Liver (tissue), 9 donors: ENCODE measurements around the gene NNT. TPM values are rescaled to one million over a fixed set of nuclear protein-coding genes. Genes with fewer than 3 reads are reported as not detected.
"Not testable (repeated sequence)": the region's sequence is repeated elsewhere in the genome, so short reads cannot be mapped to it uniquely, and the experiment has no call there.

Experiments used
- DNase-seq: peaks from one replicate; pipeline ENCODE4 v3.0.0-alpha.2; 2017; ENCODE audit warnings: low spot score
- H3K27ac ChIP-seq, 2 donors: one replicate each; pipeline ENCODE4 v1.7.0; 2013; ENCODE audit warnings: inconsistent platforms in 2 of 2, low read length in 2 of 2, control low read depth in 1 of 2, low read depth in 1 of 2, mild to moderate bottlenecking in 1 of 2
- H3K27me3 ChIP-seq, 4 donors: one replicate each; pipeline versions ENCODE4 v1.6.1 to v1.7.0; 2013; ENCODE audit warnings: low read length in 3 of 4, inconsistent platforms in 1 of 4, mild to moderate bottlenecking in 1 of 4, moderate library complexity in 1 of 4; ENCODE audit not compliant: control insufficient read depth in 4 of 4, insufficient read depth in 4 of 4
- H3K36me3 ChIP-seq, 4 donors: one replicate each; pipeline versions ENCODE4 v1.6.1 to v1.7.0; 2013; ENCODE audit warnings: low read length in 3 of 4, mild to moderate bottlenecking in 3 of 4, low read depth in 1 of 4, moderate library complexity in 1 of 4; ENCODE audit not compliant: control insufficient read depth in 4 of 4, insufficient read depth in 3 of 4
- H3K4me1 ChIP-seq, 4 donors: one replicate each; pipeline versions ENCODE4 v1.6.1 to v1.7.0; 2013; ENCODE audit warnings: low read length in 3 of 4, mild to moderate bottlenecking in 3 of 4, moderate library complexity in 1 of 4; ENCODE audit not compliant: control insufficient read depth in 4 of 4, insufficient read depth in 4 of 4
- H3K4me3 ChIP-seq, 3 donors: one replicate each; pipeline versions ENCODE4 v1.6.1 to v1.7.0; 2013; ENCODE audit warnings: low read length in 3 of 3, control low read depth in 1 of 3, low read depth in 1 of 3, mild to moderate bottlenecking in 1 of 3
- H3K9ac ChIP-seq, 2 donors: one replicate each; pipeline ENCODE4 v1.7.0; 2013; ENCODE audit warnings: low read length in 2 of 2, mild to moderate bottlenecking in 2 of 2, moderate library complexity in 2 of 2, control low read depth in 1 of 2, low read depth in 1 of 2
- H3K9me3 ChIP-seq, 4 donors: one replicate each; pipeline versions ENCODE4 v1.6.1 to v1.7.0; 2013; ENCODE audit warnings: low read length in 3 of 4; ENCODE audit not compliant: control insufficient read depth in 4 of 4
- ATF3 ChIP-seq: IDR thresholded peaks from 2 replicates; pipeline ENCODE4 v1.6.1; 2016; ENCODE audit warnings: antibody characterized with exemption
- CTCF ChIP-seq: fragments of 150-350 bp; IDR thresholded peaks from 2 replicates; pipeline ENCODE4 v1.5.1; 2017; ENCODE audit warnings: improper control_type of control experiment, low read depth, low read length; ENCODE audit not compliant: missing input control
- EGR1 ChIP-seq, 2 donors: IDR thresholded peaks; 2 replicates each; pipeline ENCODE4 v1.6.1; 2016 to 2018; ENCODE audit warnings: antibody characterized with exemption in 2 of 2, low read depth in 2 of 2
- FOXA1 ChIP-seq: IDR thresholded peaks from 2 replicates; pipeline ENCODE4 v1.6.1; 2016; ENCODE audit warnings: antibody characterized with exemption
- FOXA2 ChIP-seq: IDR thresholded peaks from 2 replicates; pipeline ENCODE4 v1.6.1; 2016; ENCODE audit warnings: antibody characterized with exemption
- GABPA ChIP-seq, 2 donors: IDR thresholded peaks in 1 of 2; conservative IDR thresholded peaks in 1 of 2; 2 replicates each; pipeline ENCODE4 v1.6.1; 2016; ENCODE audit warnings: antibody characterized with exemption in 2 of 2, mild to moderate bottlenecking in 1 of 2, moderate library complexity in 1 of 2
- HNF4A ChIP-seq, 2 donors: conservative IDR thresholded peaks; 2 replicates each; pipeline ENCODE4 v1.6.1; 2016; ENCODE audit warnings: antibody characterized with exemption in 2 of 2, mild to moderate bottlenecking in 2 of 2
- HNF4G ChIP-seq: IDR thresholded peaks from 2 replicates; pipeline ENCODE4 v1.6.1; 2016; ENCODE audit warnings: antibody characterized with exemption
- JUND ChIP-seq, 2 donors: IDR thresholded peaks; 2 replicates each; pipeline ENCODE4 v1.6.1; 2016; ENCODE audit warnings: antibody characterized with exemption in 2 of 2
- MAX ChIP-seq: IDR thresholded peaks from 2 replicates; pipeline ENCODE4 v1.6.1; 2016; ENCODE audit warnings: antibody characterized with exemption
- NR2F2 ChIP-seq: IDR thresholded peaks from 2 replicates; pipeline ENCODE4 v1.6.1; 2016; ENCODE audit warnings: antibody characterized with exemption
- RAD21 ChIP-seq, 2 donors: IDR thresholded peaks; 2 replicates each; pipeline ENCODE4 v1.6.1; 2016; ENCODE audit warnings: antibody characterized with exemption in 2 of 2, mild to moderate bottlenecking in 2 of 2
- REST ChIP-seq: IDR thresholded peaks from 2 replicates; pipeline ENCODE4 v1.6.1; 2016; ENCODE audit warnings: antibody characterized with exemption, mild to moderate bottlenecking
- RXRA ChIP-seq, 2 donors: IDR thresholded peaks; 2 replicates each; pipeline ENCODE4 v1.6.1; 2017 to 2018; ENCODE audit warnings: antibody characterized with exemption in 2 of 2, mild to moderate bottlenecking in 1 of 2
- SP1 ChIP-seq: IDR thresholded peaks from 2 replicates; pipeline ENCODE4 v1.6.1; 2018; ENCODE audit warnings: antibody characterized with exemption, mild to moderate bottlenecking
- TAF1 ChIP-seq: conservative IDR thresholded peaks from 2 replicates; pipeline ENCODE4 v1.6.1; 2016; ENCODE audit warnings: antibody characterized with exemption, mild to moderate bottlenecking
- YY1 ChIP-seq: IDR thresholded peaks from 2 replicates; pipeline ENCODE4 v1.6.1; 2016; ENCODE audit warnings: antibody characterized with exemption, mild to moderate bottlenecking
- ZBTB33 ChIP-seq: IDR thresholded peaks from 2 replicates; pipeline ENCODE4 v1.6.1; 2016; ENCODE audit warnings: antibody characterized with exemption
- WGBS: extraction: QIAGEN DNeasy Blood & Tissue Kit; methylation state at CpG from one replicate; pipeline ENCODE4 v1.1.7; 2013; 5-methylcytosine and 5-hydroxymethylcytosine counted together
- polyA plus RNA-seq, 2 donors: library from polyadenylated mRNA; stranded (reverse) in 1 of 2; unstranded in 1 of 2; fragments of 200-250 nt in 1 of 2; fragments of >200 nt in 1 of 2; fragmentation: Nextera tagmentation in 1 of 2; extraction: Ambion mirVana in 1 of 2; gene quantifications; one replicate each; pipeline versions ENCODE4 v1.2.1 to v1.2.3, GENCODE V29; 2013 to 2015
- total RNA-seq, 2 donors: library from RNA; depleted of rRNA; stranded (reverse); fragments of >200 nt; gene quantifications; one replicate each; pipeline ENCODE4 v1.2.3, GENCODE V29; 2014
- donor health status: healthy.
- donor health status: healthy.
- donor health status: healthy.
- donor health status: healthy.
- donor health status: healthy.

The NNT gene
- total and polyA plus RNA-seq, 4 donors, result 45.4 to 154 (median 89.2) TPM

- Histone ChIP-seq H3K9ac (no peak overlapping the region), H3K36me3 (peaks cover 2 to 22% (median 13%) of the 10 kb centered on the region in 4 donors), H3K4me1 (peaks cover 0 to 3% (median 0%) of the 10 kb centered on the region in 4 donors), H3K4me3 (no peak overlapping the region), H3K27me3 (no peaks in the 10 kb centered on the region), H3K9me3 (no peaks in the 10 kb centered on the region), H3K27ac (no peak overlapping the region)
- TF ChIP-seq GABPA (IDR thresholded peaks at IDR 0.05 in 1 of 2, conservative IDR thresholded peaks at IDR 0.05 in 1 of 2), result no peak
- TF ChIP-seq YY1, result no peak
- no peak for TF ChIP-seq ATF3
- no peak for TF ChIP-seq NR2F2
- DNase-seq, result no peak
Measured at GRCh38 chr5:43663916-43664315, 60.9 kb downstream of the NNT start.

GRCh38 chr5:43664501-43665040 is 61.6 kb downstream of the NNT start:
- 87% methylated on average over 2 of the region's 2 CpGs for WGBS
- H3K9me3 ChIP-seq, result no peaks in the 10 kb centered on the region
- H3K27me3 ChIP-seq, result no peaks in the 10 kb centered on the region
- no peak overlapping the region for H3K4me3 ChIP-seq
- peaks cover 2 to 16% (median 8%) of the 10 kb centered on the region in 4 donors for H3K36me3 ChIP-seq
- TF ChIP-seq CTCF, result no peak
- no peak for TF ChIP-seq HNF4G
- no peak for TF ChIP-seq YY1
- TF ChIP-seq RAD21 (IDR thresholded peaks at IDR 0.05), result no peak
- no peak for TF ChIP-seq ATF3
- TF ChIP-seq FOXA1, result no peak
- no peak for TF ChIP-seq MAX
- TF ChIP-seq SP1, result no peak
- no peak for TF ChIP-seq RXRA (IDR thresholded peaks at IDR 0.05)
- no peak for TF ChIP-seq HNF4A (conservative IDR thresholded peaks at IDR 0.05)
- no peak for TF ChIP-seq EGR1 (IDR thresholded peaks at IDR 0.05; ENCODE audit: low read depth in 2 of 2)
- no peak for TF ChIP-seq JUND (IDR thresholded peaks at IDR 0.05)
- TF ChIP-seq ZBTB33, result no peak
- no peak for TF ChIP-seq TAF1
- no peak for TF ChIP-seq REST
- TF ChIP-seq FOXA2, result no peak
- no peak for TF ChIP-seq NR2F2
- no peak overlapping the region for H3K9ac ChIP-seq
- H3K27ac ChIP-seq, result no peak overlapping the region
- peaks cover 0 to 3% (median 0%) of the 10 kb centered on the region in 4 donors for H3K4me1 ChIP-seq
- no peak for DNase-seq

- H3K4me1 ChIP-seq, H3K4me3 ChIP-seq, H3K36me3 ChIP-seq, DNase-seq, H3K27me3 ChIP-seq, H3K9me3 ChIP-seq, H3K27ac ChIP-seq, H3K9ac ChIP-seq: not testable (repeated sequence)
- WGBS, result 98% methylated on average over 35 of the region's 35 CpGs
Measured at GRCh38 chr5:43665749-43666148, 62.8 kb downstream of the NNT start.

GRCh38 chr5:43666728-43667127 is 63.7 kb downstream of the NNT start:
- not testable (repeated sequence) for H3K27me3 ChIP-seq, H3K9me3 ChIP-seq, H3K27ac ChIP-seq, H3K4me3 ChIP-seq, H3K9ac ChIP-seq, H3K4me1 ChIP-seq, DNase-seq, H3K36me3 ChIP-seq
- 97% methylated on average over 8 of the region's 8 CpGs for WGBS
